Germinal center (tissue), 1 donor: ENCODE results near the gene TBC1D20.
A peak's percentile ranks its signal among the peaks of the same experiment; 100 is the strongest.

Source experiments
- DNase-seq: peaks from one replicate; pipeline ENCODE4 v3.0.0; 2012; ENCODE audit warnings: mixed read lengths, low spot score

The TBC1D20 gene

DNA sequence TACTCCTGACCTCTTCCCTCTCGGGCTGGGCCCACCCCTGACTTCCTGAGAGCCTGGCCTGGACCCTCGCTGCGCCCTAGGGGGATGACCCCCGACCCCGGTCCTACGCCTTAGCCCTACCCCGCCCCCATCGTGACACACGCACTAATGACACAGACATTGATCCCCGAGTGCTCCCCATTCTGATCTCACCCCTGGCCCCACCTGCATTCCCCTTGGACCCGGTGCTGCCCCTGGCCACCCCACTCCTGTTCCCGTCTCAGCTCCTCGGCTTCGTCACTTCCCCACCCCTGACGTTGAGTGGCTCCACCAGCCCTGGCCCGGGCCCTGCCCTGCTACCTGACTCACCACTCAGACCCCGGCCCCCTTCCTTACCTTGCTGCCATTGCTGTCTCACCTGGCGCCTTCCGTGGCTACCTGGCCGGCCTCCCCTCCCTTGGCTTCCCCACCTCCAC, 42.1 kb downstream of the TBC1D20 start:
- no peak for DNase-seq

DNA sequence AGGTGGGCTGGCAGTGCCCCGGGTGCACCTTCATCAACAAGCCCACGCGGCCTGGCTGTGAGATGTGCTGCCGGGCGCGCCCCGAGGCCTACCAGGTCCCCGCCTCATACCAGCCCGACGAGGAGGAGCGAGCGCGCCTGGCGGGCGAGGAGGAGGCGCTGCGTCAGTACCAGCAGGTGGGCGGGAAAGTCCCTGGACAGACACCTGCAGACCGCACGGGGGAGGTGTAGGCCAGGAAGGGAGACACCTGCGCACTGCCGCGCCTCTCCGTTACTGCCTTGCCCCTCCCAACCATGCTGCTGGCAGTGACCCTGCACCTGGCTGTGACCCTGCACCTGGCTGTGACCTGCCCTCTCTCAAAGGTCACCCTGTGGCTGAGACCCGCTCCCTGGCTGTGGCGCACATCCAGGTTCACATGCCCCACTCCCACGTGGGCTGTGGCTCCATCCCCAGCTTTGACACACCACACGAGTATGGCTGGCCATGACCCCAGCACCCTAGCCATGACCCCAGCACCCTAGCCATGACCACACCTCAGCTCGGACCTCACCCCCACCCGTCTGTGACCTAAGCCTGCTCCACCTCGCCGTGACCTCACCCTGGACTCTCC, 42.7 kb downstream of the TBC1D20 start:
- peak; percentile 36 for DNase-seq

DNA sequence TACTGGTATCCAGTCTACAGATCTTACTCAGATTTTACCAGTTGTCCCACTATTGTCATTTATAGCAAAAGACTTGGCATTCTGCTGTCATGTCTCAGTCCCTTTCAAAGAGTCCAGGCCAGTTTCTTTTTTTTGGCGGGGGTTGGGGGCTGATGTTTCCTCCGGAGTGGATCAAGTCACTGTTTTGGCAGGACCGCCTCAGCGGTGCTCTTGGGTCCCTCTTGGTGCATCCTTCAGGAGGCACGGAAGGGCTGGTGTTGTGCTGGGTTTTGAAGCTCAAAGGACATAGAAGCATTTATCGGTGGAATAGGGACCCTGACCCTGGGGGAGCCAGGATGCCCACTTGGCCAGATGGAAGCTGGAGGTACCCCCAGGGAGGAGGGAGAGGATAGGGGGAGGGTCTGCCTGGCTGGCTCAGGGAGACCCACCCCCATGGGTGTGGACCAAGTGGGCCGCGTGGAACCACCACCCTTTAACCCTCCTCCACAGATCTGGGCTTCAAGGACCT, 43.4 kb downstream of the TBC1D20 start:
- DNase-seq: no peak

DNA sequence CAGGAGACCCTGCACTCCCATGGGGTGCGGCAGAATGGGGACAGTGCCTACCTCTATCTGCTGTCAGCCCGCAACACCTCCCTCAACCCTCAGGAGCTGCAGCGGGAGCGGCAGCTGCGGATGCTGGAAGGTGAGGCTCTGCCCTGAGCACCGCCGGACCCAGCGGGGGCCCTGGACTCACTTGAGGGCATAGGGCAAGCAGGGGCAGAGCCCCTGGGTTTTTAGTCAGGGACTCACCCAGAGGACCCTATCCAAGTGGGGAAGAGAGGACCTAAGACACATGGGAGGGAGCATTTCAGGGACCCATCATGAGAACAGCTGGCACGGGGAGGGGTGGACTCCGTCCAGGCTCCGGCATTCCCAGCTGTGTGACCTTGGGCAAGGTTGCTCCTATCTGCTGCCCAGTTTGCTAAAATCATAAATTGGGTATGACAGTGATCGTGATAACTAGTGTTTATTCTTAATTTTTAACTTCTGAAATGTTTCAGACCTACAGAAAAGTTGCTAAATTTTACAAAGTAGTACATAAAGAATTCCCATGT, 44.5 kb downstream of the TBC1D20 start:
- no peak for DNase-seq

DNA sequence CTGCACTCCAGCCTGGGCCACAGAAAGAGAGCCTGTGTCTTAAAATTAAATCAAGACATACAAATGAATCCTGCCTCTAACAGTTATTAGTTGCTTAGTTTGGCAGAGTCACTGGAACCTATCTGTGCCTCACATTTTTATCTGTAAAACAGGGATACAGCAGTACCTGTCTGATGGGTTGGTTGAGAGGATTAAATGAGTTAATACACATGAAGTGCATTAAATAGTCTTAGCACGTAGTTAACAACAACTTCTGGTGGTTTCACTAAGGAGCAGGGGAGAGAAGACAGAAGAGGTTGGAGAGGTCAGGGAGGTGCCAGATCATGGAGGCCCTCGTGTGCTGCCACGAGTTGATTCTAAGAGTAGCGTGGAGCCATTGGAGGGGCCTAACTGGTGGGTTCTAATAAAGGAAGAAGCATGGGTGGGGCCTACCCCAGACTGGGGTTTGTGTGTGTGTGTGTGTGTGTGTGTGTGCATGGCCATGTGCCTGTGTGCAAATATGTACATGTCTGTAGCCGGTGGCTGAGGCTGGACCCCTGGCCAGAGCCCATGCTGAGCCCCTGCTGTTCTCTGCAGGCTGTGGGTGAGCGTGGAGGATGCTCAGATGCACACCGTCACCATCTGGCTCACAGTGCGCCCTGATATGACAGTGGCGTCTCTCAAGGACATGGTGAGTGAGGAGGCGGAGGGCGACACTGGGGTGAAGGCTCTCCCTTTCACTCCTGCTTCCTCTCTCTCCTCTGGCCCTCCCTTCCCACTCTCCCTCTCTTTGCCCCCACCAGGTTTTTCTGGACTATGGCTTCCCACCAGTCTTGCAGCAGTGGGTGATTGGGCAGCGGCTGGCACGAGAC, 45.2 kb downstream of the TBC1D20 start:
- no peak for DNase-seq

DNA sequence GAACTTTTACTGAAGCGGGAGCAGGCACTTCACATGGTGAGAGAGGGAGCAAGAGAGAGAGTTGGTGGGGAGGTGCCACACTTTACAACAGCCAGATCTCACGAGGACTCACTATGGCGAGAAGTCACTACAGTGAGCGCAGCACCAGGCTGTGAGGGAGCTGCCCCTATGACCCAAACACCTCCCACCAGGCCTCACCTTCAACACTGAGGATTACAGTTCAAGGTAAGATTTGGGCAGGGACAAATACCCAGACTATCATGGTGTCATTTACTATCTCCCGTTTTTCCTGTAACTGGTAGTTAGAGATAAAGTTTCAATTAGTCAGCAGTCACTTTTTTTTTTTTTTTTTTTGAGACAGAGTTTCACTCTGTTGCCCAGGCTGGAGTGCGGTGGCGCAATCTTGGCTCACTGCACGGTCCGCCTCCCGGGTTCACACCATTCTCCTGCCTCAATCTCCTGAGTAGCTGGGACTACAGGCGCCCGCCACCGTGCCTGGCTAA, 46.5 kb downstream of the TBC1D20 start:
- no peak for DNase-seq

GRCh38 chr20:414161-414560, 48.2 kb downstream of the TBC1D20 start:
- DNase-seq: no peak

GRCh38 chr20:412081-412480, 50.3 kb downstream of the TBC1D20 start:
- DNase-seq: no peak

DNA sequence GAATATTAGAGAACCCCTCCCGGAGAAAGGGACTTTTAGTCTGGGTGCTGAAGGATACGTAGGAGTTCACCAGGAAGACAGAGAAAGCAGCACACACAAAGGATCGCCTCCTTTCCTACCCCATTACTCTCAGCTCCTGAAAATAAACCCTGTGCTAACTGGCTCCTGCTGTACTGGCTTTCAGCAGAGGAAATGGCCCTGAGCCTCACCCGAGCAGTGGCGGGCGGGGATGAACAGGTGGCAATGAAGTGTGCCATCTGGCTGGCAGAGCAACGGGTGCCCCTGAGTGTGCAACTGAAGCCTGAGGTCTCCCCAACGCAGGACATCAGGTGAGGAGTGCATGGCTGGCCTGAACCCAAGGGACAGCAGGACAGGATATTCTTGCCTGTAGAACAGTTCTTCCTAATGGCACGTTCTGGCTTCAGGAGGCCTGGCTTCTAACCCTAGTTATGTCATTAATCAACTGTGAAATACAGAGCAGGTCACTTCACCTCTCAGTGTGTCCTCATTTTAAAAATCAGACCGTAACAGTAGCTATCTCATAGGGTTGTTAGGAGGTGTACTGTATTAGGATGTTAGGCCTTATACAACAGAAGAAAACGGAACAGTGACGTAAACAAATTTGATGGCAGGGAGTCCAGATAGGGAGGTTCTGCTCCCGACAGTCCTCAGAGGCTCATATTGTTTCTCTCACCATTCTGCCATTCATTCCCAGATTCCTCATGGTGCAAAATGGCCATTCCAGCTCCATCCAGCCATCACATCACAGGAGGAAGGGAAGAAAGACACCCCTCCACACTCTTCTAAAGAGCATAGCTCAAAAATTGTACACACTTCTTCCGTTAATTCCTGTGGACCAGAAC, 52.4 kb downstream of the TBC1D20 start:
- no peak for DNase-seq

DNA sequence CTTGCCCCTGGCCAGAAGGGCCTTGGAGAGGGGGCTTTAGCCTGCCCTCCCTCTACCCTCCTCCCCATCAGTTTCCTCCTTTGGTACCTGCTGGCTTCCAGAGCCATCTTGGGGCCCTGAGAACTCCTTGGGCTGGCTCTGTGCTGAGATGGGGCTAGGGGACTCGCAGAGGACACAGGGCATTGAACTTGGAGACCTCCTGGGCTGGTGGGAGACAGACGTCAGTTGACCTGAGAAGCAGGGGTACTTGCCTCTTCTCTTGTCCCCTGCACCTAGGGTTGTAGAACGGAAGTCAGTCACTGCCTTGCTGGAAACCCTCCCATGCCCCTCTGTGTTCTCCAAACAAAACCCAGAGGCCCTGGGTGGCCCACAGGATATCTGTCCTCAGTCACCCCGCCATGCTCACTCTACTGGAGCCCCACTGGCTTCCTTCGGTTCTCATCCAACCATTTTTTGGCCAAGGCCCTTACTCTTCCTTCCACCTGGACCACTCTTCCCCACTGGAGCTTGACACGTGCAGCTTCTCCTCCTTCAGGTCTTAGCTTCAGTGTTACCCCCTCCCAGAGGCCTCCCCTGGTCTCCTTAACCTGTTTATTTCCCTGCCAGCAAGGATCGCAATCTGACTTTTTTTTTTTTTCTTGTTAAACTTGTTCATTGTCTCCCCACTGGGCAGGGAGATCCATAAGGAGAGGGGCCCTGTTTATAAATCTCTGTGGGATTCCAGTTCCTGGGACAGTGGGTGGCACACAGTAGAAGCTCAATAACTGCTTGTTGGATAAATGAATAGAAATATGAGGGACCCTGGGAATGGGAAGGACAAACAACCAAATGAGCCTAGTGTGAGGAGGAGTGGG, 53.3 kb downstream of the TBC1D20 start:
- no peak for DNase-seq

DNA sequence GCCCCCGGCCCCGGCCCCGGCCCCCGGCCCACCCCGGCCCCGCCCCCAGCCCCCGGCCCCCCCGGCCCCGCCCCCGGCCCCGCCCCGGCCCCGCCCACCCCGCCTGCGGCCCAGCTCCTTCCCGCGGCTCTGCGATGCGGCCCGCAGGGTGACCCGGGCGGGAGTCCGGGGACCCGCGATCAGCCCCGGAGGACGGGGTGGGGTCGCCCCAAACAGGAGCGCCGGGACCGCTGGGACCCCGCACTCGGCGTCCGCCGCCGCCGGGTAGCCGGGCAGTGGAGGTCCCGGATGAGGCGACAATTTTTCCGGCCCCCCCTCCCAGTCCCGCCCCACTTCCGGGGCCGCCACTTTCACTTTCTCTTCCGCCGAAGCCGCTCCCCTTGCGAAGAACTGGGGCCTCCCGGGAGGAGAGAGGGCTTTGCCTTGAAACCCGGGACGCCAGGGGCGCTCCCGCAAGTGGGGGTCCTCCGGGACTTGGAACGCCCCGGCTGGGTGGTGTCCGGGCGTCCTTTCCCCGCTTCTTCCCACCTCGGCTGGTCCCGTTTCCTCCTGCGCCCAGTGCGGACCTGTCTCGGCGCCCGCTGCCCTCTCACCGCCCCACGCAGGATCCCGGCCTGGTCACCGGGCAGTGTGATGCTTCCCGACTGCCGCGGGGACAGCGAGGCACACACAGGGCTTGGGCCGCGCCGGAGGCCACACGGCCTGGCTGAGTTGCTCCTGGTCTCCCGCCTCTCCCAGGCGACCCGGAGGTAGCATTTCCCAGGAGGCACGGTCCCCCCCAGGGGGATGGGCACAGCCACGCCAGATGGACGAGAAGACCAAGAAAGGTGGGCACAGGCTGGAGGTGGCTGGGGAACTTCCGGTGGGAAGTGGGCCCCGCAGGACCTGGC, 54.1 kb downstream of the TBC1D20 start, which contains the start of gene RBCK1:
TSS of gene RBCK1 (plus strand) at position 347 of the 890 bp plus-strand sequence. CDS start at position 806, 459 bp downstream.
- peak; percentile 98 for DNase-seq

GRCh38 chr20:407133-407952, 55.0 kb downstream of the TBC1D20 start:
- DNase-seq: peak; percentile 60

- DNase-seq: no peak
Measured at GRCh38 chr20:406200-407132, 55.9 kb downstream of the TBC1D20 start.

DNA sequence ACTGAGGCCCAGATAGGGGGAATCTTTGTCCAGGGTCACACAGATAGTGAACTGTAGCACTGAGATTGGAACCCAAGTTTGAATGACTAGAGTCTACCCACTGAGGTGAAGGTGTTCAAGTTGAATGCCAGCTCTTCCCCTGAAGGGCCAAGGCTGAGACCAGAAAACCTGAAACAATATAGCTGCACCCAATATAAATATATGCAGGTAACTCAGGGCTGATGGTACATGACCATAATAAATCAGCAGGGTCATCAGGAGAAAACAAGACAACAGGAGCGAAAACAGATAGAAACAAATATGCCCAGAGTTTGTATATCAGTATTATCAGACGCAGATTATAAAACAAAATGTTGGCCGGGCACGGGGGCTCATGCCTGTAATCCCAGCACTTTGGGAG, 58.2 kb downstream of the TBC1D20 start:
- no peak for DNase-seq

DNA sequence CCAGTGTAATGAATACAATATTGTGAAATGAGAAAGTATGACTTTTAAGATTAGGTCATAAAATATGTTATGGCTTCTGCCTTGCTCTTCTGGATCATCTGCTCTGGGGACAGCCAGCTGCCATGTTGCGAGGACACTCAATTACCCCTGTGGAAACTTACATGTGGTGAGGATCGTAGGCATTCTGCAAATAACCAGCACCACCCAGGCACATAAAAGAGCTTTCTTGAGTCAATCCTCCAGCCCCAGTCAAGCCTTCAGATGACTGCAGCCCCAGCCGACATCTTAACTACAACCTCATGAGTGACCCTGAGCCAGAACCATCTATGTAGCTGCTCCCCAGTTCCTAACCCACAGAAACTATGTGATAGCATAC, 58.8 kb downstream of the TBC1D20 start:
- no peak for DNase-seq

GRCh38 chr20:402898-403581, 59.3 kb downstream of the TBC1D20 start:
- DNase-seq: no peak

DNA sequence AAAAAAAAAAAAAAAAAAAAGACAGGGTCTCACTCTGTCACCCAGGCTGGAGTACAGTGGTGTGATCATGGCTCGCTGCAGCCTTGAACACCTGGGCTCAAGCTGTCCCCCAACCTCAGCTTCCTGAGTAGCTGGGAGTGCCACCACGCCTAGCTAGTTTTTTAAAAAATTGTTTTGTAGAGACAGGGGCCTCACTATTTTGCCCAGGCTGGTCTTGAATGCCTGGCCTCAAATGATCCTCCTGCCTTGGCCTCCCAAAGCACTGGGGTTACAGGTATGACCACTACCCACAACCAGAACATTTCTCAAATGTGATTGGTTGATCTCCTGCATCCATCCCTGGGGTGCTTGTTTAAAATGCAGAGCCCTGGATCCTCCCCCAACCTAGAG, 59.8 kb downstream of the TBC1D20 start:
- no peak for DNase-seq
